DMS79 treated with DMSO at 0.1 percent for 48 hours (cell line): ENCODE data around the gene MYO1D.
"Not testable (repeated sequence)": the region's sequence is repeated elsewhere in the genome, so short reads cannot be mapped to it uniquely, and the experiment has no call there.

Experiments used
- DNase-seq: peaks from one replicate; lab custom pipeline; 2025; lab: John Stamatoyannopoulos, UW

The MYO1D gene

GRCh38 chr17:32525122-32525521 lies 351.8 kb downstream of the MYO1D start:
- DNase-seq, result no peak

GRCh38 chr17:32524553-32524880 lies 352.4 kb downstream of the MYO1D start:
- not testable (repeated sequence) for DNase-seq

- DNase-seq, result no peak
Observed at GRCh38 chr17:32523827-32524552, 352.9 kb downstream of the MYO1D start.

GRCh38 chr17:32523017-32523680 lies 353.8 kb downstream of the MYO1D start:
- DNase-seq, result peak; percentile 43

DNA sequence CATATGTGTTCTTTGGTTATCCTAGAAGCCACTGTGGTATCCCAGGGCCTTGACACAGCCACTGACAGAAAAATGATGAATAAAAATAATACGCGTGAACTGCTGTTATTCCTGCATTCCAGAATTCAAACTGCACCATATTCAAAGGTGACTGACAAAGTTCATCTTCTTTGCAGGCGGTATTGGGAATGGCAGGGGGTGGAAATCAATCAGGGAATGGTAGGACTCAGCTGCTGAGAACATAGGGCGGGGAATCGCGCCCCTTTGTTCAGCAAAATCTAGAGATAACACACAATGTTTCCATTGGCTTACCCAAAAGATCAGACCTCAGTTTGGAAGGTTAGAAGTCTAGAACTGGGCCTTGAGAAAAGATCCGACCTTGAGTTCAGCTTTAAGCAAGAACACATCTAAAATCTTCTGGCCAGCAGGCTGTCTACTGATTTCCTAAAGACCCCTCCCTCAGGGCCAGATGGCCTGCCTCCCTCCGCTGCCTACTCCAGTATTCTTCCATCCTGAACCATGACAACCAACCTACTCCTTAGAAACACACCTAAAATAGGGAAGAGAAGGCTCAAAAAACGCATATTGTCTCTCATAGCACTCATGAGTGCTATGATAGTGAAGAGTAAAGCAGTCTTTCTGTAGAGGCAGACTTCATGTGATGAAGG lies 356.1 kb downstream of the MYO1D start:
- peak; percentile 17 for DNase-seq

DNA sequence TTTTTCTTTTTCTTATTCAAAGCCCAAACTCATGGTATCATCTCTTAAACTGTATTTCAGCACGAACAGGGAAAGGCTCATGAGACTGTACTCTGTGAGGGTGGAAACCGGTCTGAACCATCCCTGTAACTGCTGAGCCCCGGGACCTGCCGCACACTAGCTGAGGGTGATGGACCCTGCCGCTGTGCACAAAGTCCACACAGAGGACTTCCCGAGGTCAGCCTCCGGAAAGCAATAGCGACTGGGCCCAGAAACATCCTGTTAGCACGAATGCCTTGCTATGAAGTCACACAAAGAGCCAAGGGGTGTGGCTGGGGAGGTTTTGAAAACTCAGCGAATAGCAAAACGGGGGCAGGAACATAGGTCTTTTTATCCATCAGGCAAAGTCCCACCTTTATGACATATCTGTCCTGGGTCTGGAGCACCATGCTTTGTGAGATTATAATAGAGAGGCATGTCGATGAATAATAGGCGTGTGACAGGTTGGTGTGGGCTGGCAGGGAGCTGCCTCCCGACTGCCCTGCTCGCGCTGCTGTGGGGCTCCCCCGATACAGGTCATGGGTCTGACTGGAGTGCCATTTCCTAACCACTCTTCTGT lies 356.7 kb downstream of the MYO1D start:
- DNase-seq, result peak; percentile 63

- DNase-seq, result peak; percentile 94
Observed at GRCh38 chr17:32519228-32520103, 357.5 kb downstream of the MYO1D start.

- DNase-seq, result peak; percentile 64
Observed at GRCh38 chr17:32518646-32519227, 358.2 kb downstream of the MYO1D start.

DNA sequence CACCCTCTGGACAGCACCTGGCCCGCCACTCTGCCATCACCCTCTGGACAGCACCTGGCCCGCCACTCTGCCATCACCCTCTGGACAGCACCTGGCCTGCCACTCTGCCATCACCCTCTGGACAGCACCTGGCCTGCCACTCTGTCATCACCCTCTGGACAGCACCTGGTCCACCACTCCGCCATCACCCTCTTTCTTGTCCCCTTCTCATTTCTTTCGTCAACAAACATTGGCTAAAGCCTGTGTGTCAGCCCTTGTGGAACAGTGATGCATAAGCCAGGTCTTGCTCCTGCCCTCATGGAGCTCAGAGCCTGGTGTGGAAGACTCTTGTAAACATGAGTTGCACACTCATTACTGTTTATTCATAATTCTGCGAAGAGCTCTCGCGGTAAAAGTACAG lies 358.9 kb downstream of the MYO1D start:
- no peak for DNase-seq

DNA sequence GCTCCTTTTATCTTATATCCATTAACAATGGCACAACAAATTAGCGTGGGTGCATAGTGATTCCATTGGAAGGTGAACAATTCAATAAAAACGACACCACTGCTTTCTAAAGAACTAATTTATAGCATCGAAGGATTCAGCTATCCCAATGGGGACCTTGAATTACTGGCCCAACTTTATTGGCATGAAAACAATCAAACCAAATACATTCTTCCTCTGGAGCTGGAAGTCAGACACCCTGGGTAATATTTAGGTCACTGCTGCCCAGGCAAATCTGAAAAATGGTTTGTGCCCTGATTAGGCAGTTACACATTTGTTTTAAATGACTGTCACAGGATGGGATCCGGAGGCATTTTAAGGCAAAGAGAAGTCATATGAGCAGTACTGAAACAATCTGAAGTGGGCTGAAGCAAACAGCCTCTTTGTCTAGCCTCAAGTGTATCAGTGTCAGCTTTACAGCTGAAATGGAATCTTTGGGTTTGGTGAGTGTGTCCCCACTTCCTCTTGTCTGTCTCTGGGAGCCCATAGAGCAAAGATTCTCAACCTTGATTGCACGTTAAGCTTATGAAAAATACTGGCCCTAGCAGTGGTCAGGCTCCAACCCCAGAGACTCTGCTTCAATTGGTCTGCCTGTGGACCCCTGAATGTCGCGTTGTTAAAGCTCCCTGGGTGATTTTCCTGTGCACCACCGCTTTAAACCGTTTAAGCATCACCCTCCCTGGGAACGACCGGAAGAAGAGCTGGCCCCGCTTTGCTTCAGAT lies 359.8 kb downstream of the MYO1D start:
- peak; percentile 36 for DNase-seq

GRCh38 chr17:32516450-32516849 lies 360.5 kb downstream of the MYO1D start:
- peak; percentile 86 for DNase-seq

GRCh38 chr17:32515677-32516383 lies 361.1 kb downstream of the MYO1D start:
- DNase-seq, result peak; percentile 51

- no peak for DNase-seq
Observed at GRCh38 chr17:32514606-32515005, 362.3 kb downstream of the MYO1D start.

- DNase-seq, result no peak
Observed at GRCh38 chr17:32513579-32513978, 363.3 kb downstream of the MYO1D start.

DNA sequence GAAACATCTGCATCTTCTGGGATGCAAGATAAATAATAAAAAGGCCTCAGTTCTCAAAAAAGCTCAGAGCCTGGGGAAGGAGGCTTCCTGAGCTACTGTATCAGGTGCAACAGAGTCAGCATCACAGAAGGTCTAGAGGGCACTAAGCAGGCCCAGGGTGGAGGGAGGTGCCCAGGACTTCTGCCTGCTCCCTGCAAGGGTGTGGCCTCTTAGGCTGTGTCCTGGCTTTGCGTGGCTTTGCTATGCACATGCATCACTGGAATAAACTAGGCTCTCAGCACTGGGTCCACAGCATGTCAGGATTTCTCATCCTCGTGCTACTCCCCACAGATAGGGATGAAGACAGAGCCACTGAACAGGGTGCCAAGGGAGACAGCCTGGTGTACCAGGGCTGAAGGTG lies 364.6 kb downstream of the MYO1D start:
- no peak for DNase-seq

GRCh38 chr17:32510466-32510865 lies 366.5 kb downstream of the MYO1D start:
- DNase-seq, result no peak

DNA sequence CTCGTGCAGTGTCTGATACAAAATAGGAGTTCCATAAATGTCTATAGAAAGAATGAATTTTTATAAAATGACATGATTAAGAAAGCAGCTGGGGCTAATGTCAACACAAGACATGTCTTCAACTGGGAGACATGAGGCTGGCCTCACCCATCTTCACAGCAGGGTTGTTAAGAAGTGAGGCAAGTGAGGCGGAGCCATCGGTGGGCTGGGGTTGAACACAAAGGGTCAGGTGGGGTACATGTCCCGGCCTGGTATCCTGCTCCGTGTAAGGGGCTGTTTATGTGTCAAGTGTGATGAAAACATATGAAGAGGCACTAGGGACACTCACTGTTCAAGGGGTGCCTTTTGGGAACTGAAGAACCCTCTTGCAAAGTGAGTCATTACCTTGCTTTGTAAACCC lies 368.0 kb downstream of the MYO1D start:
- no peak for DNase-seq

DNA sequence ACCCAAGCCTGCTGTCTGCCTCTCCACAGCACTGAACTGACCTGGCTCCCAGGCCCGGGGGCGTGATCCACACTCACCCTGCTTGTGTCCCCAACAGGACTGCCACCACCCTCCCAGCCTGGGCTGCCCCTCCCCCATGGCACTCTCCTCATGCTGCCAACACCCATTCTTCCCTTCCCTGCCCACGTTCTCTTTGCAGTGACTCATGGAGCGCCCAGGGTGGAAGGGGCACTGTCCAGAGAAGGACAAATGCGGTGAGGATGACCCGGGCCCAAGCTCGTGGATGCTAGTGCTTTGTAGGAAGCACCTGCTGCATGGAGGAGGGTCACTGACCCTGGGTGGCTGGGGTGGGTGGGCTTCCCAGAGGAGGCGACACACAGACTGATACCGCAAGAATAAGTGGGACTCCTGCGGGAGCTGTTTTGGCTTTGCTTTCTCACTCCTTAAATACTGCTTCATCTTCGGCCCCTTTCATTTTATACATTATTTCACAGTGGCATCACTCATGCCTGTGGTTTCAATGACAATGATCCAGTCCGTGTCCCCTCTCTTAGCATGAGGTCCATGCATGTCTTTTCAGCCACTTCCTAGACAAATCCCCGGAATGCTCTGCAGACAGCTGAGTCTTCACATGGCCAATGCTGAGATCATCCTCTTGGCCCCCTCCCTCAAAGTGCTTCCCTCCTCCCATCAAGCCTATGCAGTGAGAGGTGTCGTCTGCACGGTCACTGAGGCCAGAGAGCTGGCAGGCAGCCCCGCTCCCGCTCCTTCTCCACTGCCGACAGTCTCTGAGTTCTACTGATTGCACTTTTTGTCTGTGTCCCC lies 372.5 kb downstream of the MYO1D start:
- no peak for DNase-seq
